GM13977 (cell line): Measurements from ENCODE around the gene HMGXB4.

Experiments
- DNase-seq: peaks from one replicate; pipeline ENCODE4 v3.0.0; 2012; ENCODE audit warnings: low spot score
- in situ Hi-C: fragments of 300-500 bp; cut with MboI; formaldehyde crosslinking; loops from one replicate; pipeline ENCODE4 v1.12.0; 2022; ENCODE audit warnings: low sequenced_read_pairs, low pct_unique_long_range_greater_than_20kb, mixed read lengths, inconsistent platforms; ENCODE audit not compliant: unreplicated experiment
- TF ChIP-seq, protein P1 (sequence below): IDR thresholded peaks from 2 replicates; pipeline ENCODE4 v1.5.1; 2012; ENCODE audit warnings: mild to moderate bottlenecking, control low read depth; ENCODE audit not compliant: insufficient read depth; ENCODE audit errors: extremely low read depth, missing control alignments

The HMGXB4 gene

GRCh38 chr22:35296051-35296450, 38.8 kb downstream of the HMGXB4 start:
- TF ChIP-seq, protein P1, sequence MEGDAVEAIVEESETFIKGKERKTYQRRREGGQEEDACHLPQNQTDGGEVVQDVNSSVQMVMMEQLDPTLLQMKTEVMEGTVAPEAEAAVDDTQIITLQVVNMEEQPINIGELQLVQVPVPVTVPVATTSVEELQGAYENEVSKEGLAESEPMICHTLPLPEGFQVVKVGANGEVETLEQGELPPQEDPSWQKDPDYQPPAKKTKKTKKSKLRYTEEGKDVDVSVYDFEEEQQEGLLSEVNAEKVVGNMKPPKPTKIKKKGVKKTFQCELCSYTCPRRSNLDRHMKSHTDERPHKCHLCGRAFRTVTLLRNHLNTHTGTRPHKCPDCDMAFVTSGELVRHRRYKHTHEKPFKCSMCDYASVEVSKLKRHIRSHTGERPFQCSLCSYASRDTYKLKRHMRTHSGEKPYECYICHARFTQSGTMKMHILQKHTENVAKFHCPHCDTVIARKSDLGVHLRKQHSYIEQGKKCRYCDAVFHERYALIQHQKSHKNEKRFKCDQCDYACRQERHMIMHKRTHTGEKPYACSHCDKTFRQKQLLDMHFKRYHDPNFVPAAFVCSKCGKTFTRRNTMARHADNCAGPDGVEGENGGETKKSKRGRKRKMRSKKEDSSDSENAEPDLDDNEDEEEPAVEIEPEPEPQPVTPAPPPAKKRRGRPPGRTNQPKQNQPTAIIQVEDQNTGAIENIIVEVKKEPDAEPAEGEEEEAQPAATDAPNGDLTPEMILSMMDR, result no peak
- no peak for DNase-seq
- in situ Hi-C loops, result no loop called here

DNA sequence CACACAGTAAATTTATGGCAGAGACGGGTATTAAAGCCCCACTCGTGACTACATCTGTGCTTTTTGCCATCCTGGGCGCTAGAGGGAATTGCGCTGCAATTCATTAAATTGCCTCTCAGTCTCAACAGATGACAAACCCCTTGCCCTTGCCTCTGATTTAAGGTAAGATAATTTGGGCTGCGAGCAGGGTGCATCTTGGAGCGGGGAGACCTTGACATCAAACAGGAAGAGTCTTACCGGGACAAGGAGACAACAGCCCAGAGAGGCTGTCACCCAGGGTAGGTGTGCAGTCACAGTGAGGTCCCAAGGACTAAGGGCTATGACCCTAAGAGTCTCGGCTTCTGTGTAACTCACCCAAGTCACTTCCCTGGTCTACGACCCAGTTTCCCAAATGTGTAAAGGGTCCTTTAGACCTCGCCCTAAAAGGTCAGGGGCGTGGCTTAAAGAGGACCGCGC, 42.0 kb downstream of the HMGXB4 start:
- in situ Hi-C loops, result no loop called here
- DNase-seq, result no peak
- TF ChIP-seq, protein P1, result no peak

- in situ Hi-C loops, result no loop called here
- TF ChIP-seq, protein P1, result no peak
- peak; percentile 96 for DNase-seq
These were observed 42.6 kb downstream of the HMGXB4 start, which contains the start of gene TOM1 for GRCh38 chr22:35299673-35300499. Gene TOM1 (plus strand): TSS chr22:35299894. CDS start chr22:35299929, 35 bp downstream.

DNA sequence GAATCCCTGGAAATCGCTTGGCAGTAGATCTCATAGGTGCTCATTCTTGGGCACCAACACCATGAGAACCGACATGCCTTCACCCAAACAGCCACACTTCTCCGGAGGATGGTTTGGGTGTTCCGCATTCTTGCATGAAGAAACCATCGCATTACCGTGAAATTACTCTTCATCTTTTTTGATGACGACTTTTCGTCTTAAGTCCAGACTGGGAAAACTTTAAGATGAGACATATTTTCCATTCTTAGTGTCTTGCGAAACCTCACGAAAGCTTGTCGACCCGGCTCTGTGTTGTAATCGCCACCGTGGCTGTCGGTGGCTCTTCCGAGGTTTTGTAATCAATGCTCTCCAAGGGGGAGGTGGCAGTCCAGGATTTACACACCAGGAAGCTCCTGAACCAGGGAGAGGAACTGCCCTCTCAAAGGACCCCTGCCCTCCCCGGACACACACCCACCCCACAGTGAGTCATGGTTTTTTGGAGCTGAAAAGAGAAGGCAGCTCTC, 44.1 kb downstream of the HMGXB4 start:
- in situ Hi-C loops, result no loop called here
- TF ChIP-seq, protein P1, result no peak
- no peak for DNase-seq

DNA sequence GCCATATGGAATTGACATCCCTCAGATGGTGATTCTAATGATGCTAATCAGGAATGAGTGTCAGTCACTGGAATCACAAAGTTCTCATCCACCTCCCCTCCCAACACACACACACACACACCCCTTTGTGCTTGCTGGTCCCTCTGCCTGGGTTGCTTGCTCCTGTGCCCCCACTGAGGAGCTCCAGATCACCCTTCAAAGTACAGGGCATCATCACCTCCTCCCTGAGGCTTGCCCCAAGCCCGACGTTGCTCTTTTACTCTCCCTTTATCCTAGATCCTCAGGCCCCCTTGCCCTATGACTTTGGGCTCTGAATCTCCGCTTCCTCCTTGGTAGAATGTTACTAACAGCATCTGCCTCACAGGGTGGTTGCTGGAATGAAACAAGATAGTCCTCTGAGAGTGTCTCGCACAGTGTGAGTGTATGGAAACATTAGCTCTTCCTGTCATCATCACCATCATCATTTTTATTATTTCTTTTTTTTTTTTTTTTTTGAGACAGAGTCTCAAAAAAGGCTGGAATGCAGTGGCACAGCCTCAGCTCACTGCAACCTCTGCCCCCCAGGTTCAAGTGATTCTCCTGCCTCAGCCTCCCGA, 45.8 kb downstream of the HMGXB4 start:
- TF ChIP-seq, protein P1, result no peak
- in situ Hi-C loops, result no loop called here
- no peak for DNase-seq

- TF ChIP-seq, protein P1, result no peak
- DNase-seq, result no peak
- in situ Hi-C loops, result no loop called here
These were observed 48.3 kb downstream of the HMGXB4 start for GRCh38 chr22:35305525-35306070.
